Urinary bladder (tissue), 4 donors: ENCODE results near the gene ORC6. TPM values are rescaled to one million over a fixed set of nuclear protein-coding genes. Genes with fewer than 3 reads are reported as not detected.

ENCODE experiments used
- DNase-seq: peaks from one replicate; pipeline ENCODE4 v3.0.0-alpha.2; 2015; ENCODE audit errors: extremely low spot score
- H3K27ac ChIP-seq: one replicate; pipeline ENCODE4 v1.5.1; 2013; ENCODE audit warnings: low read depth, mild to moderate bottlenecking, moderate library complexity
- H3K36me3 ChIP-seq: one replicate; pipeline ENCODE4 v1.6.1; 2013; ENCODE audit warnings: mild to moderate bottlenecking, moderate library complexity; ENCODE audit not compliant: insufficient read depth
- H3K4me1 ChIP-seq: one replicate; pipeline ENCODE4 v1.6.1; 2013; ENCODE audit warnings: mild to moderate bottlenecking, moderate library complexity; ENCODE audit not compliant: insufficient read depth
- H3K4me3 ChIP-seq: one replicate; pipeline ENCODE4 v1.5.1; 2013; ENCODE audit warnings: low read depth, low read length
- WGBS: extraction: QIAGEN DNeasy Blood & Tissue Kit; methylation state at CpG from one replicate; pipeline ENCODE4 v1.1.7; 2013; 5-methylcytosine and 5-hydroxymethylcytosine counted together
- polyA plus RNA-seq: library from polyadenylated mRNA; stranded (reverse); fragments of 200-250 nt; gene quantifications from one replicate; pipeline ENCODE4 v1.2.3, GENCODE V29; 2013
- total RNA-seq: library from RNA; depleted of rRNA; stranded (reverse); fragments of >200 nt; gene quantifications from one replicate; pipeline ENCODE4 v1.2.3, GENCODE V29; 2014
- donor health status: healthy with polysubstance abuse.
- donor health status: healthy.

ORC6 gene
- total and polyA plus RNA-seq, 2 donors: 0.77 to 10.1 TPM

DNA sequence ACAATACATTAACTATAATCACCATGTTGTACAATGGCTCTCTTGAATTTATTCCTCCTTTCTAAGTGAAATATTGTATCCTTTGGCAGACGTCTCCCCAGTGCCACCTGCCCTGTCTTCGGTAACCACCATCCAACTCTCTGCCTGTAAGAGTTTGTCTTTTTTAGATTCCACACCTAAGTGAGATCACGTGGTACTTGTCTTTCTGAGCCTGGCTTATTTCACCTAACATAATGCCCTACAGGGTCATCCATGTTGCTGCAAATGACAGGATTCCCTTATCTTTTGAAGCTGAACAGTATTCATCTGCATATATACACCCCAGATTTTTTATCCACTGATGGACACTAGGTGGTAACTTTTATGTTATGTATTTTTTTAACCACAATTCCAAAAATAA lies 24.2 kb downstream of the ORC6 start:
- Histone ChIP-seq H3K36me3 (no peaks in the 10 kb centered on the region), H3K4me3 (no peak overlapping the region), H3K27ac (no peak overlapping the region), H3K4me1 (no peaks in the 10 kb centered on the region)
- WGBS: 58% methylated on average over 3 of the region's 3 CpGs
- no peak for DNase-seq

GRCh38 chr16:46714797-46715591 lies 25.5 kb downstream of the ORC6 start:
- no peaks in the 10 kb centered on the region for H3K4me1 ChIP-seq
- no peak overlapping the region for H3K27ac ChIP-seq
- H3K36me3 ChIP-seq: no peaks in the 10 kb centered on the region
- H3K4me3 ChIP-seq: no peak overlapping the region
- DNase-seq: no peak
- 91% methylated on average over 7 of the region's 7 CpGs for WGBS

- WGBS: 63% methylated on average over 6 of the region's 6 CpGs
- H3K4me3 ChIP-seq: no peak overlapping the region
- H3K36me3 ChIP-seq: no peaks in the 10 kb centered on the region
- no peaks in the 10 kb centered on the region for H3K4me1 ChIP-seq
- DNase-seq: no peak
- H3K27ac ChIP-seq: no peak overlapping the region
Measured at GRCh38 chr16:46715769-46716305, 26.4 kb downstream of the ORC6 start.

DNA sequence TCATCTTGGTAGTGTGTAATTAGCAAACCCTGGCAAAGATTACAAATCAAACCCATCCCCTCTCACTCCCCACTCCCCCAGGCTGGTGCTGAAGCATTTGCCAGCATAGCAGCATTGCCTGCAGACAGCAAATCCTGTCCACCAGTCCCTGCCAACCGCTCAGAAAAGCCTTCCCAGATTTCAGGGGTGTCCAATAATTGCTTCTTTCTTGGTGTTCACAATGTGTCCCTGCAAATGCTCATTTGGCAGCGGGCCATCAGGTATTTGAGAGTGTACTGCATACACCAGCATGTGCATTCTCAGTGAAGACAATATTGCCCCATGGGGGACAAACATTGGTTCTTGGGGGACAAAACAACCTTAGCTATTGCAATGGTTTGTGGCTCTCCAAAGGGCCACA lies 28.2 kb downstream of the ORC6 start:
- Histone ChIP-seq H3K4me3 (no peak overlapping the region), H3K4me1 (no peaks in the 10 kb centered on the region), H3K36me3 (no peaks in the 10 kb centered on the region), H3K27ac (no peak overlapping the region)
- DNase-seq: no peak
- WGBS: 69% methylated on average over 2 of the region's 2 CpGs

GRCh38 chr16:46718214-46718613 lies 28.8 kb downstream of the ORC6 start:
- H3K27ac ChIP-seq: no peak overlapping the region
- DNase-seq: no peak
- no peaks in the 10 kb centered on the region for H3K36me3 ChIP-seq
- H3K4me1 ChIP-seq: no peaks in the 10 kb centered on the region
- no peak overlapping the region for H3K4me3 ChIP-seq
- WGBS: 84% methylated on average over 8 of the region's 8 CpGs

GRCh38 chr16:46719528-46719927 lies 30.1 kb downstream of the ORC6 start:
- Histone ChIP-seq H3K36me3 (no peaks in the 10 kb centered on the region), H3K4me3 (no peak overlapping the region), H3K4me1 (no peaks in the 10 kb centered on the region), H3K27ac (no peak overlapping the region)
- DNase-seq: no peak
- WGBS: 97% methylated on average over 6 of the region's 6 CpGs

DNA sequence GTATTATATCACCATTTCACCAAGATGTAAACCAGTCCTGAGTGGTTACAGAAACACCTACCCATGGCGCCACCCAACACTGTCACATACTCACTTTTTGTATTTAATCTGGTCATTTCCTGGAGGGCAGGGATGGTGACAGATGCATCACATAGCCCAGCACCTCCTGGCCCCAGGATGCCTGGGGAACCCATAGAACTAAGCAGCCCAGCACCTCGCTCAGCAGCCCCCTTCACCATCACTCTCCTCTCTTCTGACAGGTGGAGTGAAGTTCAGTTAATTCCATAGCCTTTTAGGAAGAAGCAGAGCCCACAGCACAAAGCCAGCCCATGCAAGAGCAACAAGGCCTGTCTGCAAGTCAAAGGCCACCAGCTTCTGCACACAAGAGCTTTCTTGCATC lies 31.2 kb downstream of the ORC6 start:
- Histone ChIP-seq H3K4me3 (no peak overlapping the region), H3K36me3 (no peaks in the 10 kb centered on the region), H3K27ac (no peak overlapping the region), H3K4me1 (no peaks in the 10 kb centered on the region)
- WGBS: 90% methylated on average over 2 of the region's 2 CpGs
- no peak for DNase-seq

- H3K4me1 ChIP-seq: no peaks in the 10 kb centered on the region
- no peak for DNase-seq
- H3K27ac ChIP-seq: no peak overlapping the region
- no peaks in the 10 kb centered on the region for H3K36me3 ChIP-seq
- H3K4me3 ChIP-seq: no peak overlapping the region
- 82% methylated on average over 4 of the region's 4 CpGs for WGBS
Measured at GRCh38 chr16:46721885-46722284, 32.4 kb downstream of the ORC6 start.

GRCh38 chr16:46727184-46727583 lies 37.7 kb downstream of the ORC6 start:
- H3K4me3 ChIP-seq: no peak overlapping the region
- WGBS: 93% methylated on average over 7 of the region's 7 CpGs
- no peak for DNase-seq
- no peaks in the 10 kb centered on the region for H3K4me1 ChIP-seq
- no peak overlapping the region for H3K27ac ChIP-seq
- H3K36me3 ChIP-seq: no peaks in the 10 kb centered on the region

GRCh38 chr16:46727630-46728029 lies 38.2 kb downstream of the ORC6 start:
- Histone ChIP-seq H3K4me3 (no peak overlapping the region), H3K27ac (no peak overlapping the region), H3K36me3 (no peaks in the 10 kb centered on the region), H3K4me1 (no peaks in the 10 kb centered on the region)
- no peak for DNase-seq
- 80% methylated on average over 9 of the region's 9 CpGs for WGBS

DNA sequence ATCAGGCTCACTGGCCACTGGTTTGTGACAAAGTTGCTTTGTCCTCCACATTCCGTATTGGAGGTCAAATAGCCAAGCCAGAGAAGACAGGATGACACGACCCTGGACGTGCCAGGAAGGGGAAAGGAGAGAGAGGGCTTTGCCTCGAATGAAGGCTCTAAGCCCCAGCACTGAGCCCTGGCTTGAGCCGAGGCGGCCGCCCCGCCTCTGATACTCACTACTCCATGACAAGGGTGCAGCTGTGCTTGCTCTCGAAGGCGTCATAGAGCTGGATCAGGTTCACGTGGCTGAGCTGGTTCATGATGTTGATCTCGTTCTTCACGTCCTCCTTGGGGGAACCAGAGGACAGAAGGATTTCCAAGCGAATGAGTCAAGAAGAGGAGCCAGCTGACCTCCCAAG lies 39.3 kb downstream of the ORC6 start:
- Histone ChIP-seq H3K4me3 (no peak overlapping the region), H3K4me1 (no peaks in the 10 kb centered on the region), H3K36me3 (no peaks in the 10 kb centered on the region), H3K27ac (no peak overlapping the region)
- WGBS: 69% methylated on average over 14 of the region's 14 CpGs
- DNase-seq: no peak

GRCh38 chr16:46729326-46729995 lies 40.0 kb downstream of the ORC6 start:
- H3K4me3 ChIP-seq: no peak overlapping the region
- 92% methylated on average over 7 of the region's 7 CpGs for WGBS
- DNase-seq: no peak
- H3K36me3 ChIP-seq: no peaks in the 10 kb centered on the region
- no peak overlapping the region for H3K27ac ChIP-seq
- no peaks in the 10 kb centered on the region for H3K4me1 ChIP-seq

GRCh38 chr16:46730126-46730525 lies 40.7 kb downstream of the ORC6 start:
- Histone ChIP-seq H3K27ac (no peak overlapping the region), H3K36me3 (no peaks in the 10 kb centered on the region), H3K4me3 (no peak overlapping the region), H3K4me1 (no peaks in the 10 kb centered on the region)
- DNase-seq: no peak
- whole genome bisulfite sequencing: 92% methylated on average over 8 of the region's 8 CpGs
